GM19324 (cell line): ENCODE results near the gene UGT1A5.

Source experiments
- ATAC-seq: cut with Tn5 transposase; IDR thresholded peaks from one replicate; pipeline ENCODE4 v1.9.1; 2021; ENCODE audit warnings: mild to moderate bottlenecking, moderate library complexity; ENCODE audit not compliant: unreplicated experiment, low FRiP score

The UGT1A5 gene

GRCh38 chr2:233803994-233804393 is 91.3 kb downstream of the UGT1A5 start:
- no peak for ATAC-seq

DNA sequence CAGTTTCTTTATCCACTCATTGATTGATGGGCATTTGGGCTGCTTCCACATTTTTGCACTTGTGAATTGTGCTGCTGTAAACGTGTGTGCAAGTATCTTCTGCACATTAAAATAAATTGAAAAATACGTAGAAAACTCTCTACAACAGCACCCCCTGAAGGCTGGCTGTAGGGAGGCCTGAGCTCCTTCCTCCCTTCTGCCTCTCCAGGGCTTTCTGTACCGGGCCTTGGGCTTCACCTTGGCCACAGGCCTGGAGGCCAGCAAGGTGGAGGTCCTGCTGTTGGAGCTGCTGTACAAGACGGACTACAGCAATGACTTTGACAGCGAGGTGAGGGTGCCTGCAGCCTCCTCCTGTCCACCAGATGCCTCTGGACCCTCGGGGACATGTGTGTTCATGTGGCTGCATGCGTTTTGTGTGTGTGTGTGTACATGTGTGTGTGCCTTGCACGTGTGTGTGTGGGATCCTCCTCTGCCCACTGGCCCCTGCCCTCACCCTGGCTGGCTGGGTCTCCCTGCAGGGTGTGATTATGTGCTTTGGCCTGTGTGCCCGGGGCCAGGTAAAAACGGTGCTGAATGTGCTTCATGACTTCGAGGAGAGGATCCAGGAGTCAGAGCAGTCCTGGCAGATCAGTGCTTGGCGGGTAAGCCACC is 94.6 kb downstream of the UGT1A5 start:
- no peak for ATAC-seq

GRCh38 chr2:233807966-233808935 is 95.5 kb downstream of the UGT1A5 start:
- ATAC-seq: no peak

- ATAC-seq: no peak
Observed at GRCh38 chr2:233810385-233810784, 97.7 kb downstream of the UGT1A5 start.

DNA sequence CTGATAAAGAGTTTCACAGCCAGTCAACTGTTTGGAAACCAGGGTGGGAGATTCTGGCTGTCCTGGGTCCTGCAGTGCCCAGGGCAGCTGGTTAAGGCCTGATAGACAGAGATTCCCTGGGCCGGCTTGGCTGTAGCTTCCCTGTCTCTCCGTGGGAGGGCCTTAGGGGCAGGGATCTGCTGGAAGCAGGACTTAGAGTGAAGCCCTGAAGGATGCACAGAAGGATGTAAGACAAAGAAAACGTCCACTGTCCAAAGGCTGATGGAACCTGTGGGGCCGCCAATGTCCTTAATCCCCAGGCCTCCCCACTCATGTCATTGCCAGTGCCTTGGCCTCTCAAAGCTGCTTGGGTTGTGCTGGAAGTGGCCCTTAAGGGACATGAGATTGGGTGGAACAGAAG is 98.4 kb downstream of the UGT1A5 start:
- no peak for ATAC-seq

DNA sequence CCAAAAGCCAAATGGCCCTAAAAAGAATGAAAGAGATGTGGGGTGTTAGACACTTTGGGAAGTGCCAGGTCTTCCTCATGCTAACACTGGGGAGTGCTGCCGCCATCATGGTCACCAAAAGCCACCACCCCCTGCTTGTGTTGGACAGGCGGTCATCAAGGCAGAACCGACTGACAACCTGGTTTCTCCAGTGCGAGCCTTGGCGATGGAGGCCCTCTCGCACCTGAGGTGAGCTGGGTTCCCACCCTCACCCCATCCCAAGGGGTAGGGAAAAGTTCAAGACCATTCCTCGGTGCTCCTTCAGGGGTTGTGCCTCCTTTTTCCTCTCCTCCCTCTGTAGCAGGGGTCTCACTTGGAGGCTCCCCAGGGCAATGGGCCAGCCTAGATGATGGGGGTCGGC is 99.0 kb downstream of the UGT1A5 start:
- no peak for ATAC-seq

DNA sequence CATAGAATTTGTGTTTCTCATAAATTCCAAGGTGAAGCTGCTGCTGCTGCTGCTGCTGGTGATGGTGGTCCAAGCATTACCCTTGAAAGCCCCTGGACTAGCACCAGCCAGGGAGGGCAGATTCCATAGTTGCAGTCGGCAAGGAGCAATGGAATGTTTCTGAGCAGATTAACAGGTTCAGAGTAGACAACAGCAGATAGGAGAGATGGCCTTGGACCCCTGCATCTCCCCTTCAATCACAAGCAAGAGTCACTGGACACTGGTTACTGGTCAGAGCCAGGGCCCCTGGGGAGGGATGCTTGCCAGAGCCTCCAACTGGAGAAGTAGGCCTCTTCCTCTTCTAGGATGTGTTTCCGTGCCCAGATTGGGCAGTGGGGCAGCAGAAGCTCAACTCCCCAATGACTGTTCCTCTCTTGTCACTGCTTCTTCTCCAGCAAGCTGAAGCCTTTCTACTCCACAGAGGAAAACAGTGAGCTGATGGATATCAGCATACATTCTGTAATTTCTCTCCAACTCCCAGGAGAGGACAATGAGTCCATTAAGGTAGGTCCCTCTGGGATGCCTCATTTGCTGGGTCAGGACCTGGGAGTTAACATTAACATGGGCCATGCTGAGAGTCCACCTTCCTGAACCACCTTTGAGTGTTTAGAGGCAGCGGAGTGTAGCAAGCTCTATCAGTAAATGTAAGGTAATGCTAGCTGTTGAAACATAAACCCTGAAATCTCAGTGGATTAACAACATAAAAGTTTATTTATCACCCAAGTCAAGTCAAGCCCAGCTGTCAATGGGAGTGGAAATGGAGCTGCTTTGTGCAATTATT is 100.7 kb downstream of the UGT1A5 start:
- no peak for ATAC-seq

- ATAC-seq: no peak
Observed at GRCh38 chr2:233814056-233814835, 101.5 kb downstream of the UGT1A5 start.

GRCh38 chr2:233815861-233816260 is 103.2 kb downstream of the UGT1A5 start:
- no peak for ATAC-seq

DNA sequence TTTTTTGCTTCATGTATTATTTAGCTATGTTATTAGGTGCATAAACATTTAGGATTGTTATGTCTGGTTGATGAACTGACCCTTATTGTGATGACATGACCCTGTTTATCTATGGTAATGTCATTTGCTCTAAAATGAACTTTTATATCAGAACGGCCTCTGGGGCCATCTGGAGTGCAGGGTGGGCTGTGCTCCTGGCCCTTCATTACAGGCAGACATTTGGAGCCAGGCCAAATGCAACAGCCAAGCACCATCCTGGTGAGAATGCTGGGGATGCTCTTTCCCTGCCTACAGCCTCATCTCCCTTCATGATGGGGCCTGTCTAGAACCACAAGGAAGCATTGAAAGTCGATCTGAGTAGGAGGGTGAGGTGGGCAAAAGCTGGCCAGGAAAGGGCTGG is 103.6 kb downstream of the UGT1A5 start:
- ATAC-seq: no peak

GRCh38 chr2:233816771-233817170 is 104.1 kb downstream of the UGT1A5 start:
- ATAC-seq: no peak

- ATAC-seq: no peak
Observed at GRCh38 chr2:233817361-233817911, 104.7 kb downstream of the UGT1A5 start.

GRCh38 chr2:233817995-233818638 is 105.4 kb downstream of the UGT1A5 start:
- no peak for ATAC-seq

DNA sequence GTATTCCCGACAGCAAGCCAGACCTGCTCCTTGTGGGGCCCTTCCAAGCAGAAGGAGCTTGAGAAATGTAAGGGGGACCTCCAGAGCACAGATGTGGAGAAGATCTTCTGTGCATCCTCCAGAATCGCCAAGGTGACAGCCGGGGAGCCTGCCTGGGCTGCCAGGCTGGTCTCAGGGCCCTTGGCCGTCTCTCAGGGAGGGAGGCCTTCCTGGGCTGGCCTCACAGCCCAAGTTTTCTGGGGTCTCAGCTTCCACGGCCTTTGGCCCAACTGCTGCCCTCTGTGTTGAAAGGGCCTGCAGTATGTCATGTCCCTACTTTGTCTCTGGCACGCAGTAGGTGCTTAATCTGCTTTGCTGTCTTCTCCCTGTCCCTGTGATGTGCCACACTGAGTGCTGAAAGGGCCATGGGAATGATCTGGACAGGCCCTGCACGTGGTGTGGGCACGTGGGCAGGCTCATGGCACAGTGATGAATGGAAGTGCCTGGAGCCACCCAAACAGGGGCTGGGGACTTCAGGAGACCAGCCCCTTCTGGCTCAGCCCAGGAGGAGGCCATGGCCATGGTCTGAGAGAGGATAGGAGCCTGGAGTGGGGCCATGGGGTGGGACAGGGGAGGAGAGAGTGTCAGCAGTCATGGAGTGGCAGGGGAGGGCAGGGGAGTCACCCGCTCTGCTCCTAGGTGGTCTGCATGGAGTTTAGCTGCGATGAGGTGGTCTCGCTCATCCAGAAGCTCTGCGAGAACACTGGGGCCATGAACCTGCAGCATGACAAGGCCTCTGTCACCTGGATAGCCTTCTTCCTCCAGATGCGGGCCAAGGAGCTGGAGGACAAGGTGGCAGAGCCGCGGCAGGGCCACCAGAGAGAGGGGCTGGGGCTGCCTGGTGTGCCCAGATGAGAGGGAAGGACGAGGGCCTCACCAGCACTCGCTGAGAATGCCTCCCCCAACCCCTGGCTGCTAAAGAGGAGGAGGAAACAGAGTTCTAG is 106.2 kb downstream of the UGT1A5 start:
- ATAC-seq: no peak

- no peak for ATAC-seq
Observed at GRCh38 chr2:233819884-233820773, 107.4 kb downstream of the UGT1A5 start.

- ATAC-seq: no peak
Observed at GRCh38 chr2:233820774-233821105, 108.0 kb downstream of the UGT1A5 start.

GRCh38 chr2:233821196-233821595 is 108.5 kb downstream of the UGT1A5 start:
- ATAC-seq: no peak
